ENCODE data around the gene PPM1J. TPM values are rescaled to one million over a fixed set of nuclear protein-coding genes. Genes with fewer than 3 reads are reported as not detected.
"Not testable (repeated sequence)": the region's sequence is repeated elsewhere in the genome, so short reads cannot be mapped to it uniquely, and the experiment has no call there.

PPM1J gene
- total RNA-seq, 2 experiments from 2014 or later = 1.7 to 2.8 TPM

- H3K4me1 Mint-ChIP-seq (ENCODE audit: low read depth) = peaks cover 6% of the 10 kb centered on the region
- no peak for DNase-seq
- H3K27me3 Mint-ChIP-seq = peaks cover 33% of the 10 kb centered on the region
- H3K4me3 Mint-ChIP-seq = no peak overlapping the region
- POLR2A ChIA-PET = no interaction called here
- no peak overlapping the region for H3K27ac Mint-ChIP-seq
- intact Hi-C loops (cut with micrococcal nuclease) = no loop called here
- H3K36me3 Mint-ChIP-seq (ENCODE audit: low read depth) = no peaks in the 10 kb centered on the region
- no peak for TF ChIP-seq CTCF (IDR thresholded peaks at IDR 0.05)
- H3K9me3 Mint-ChIP-seq = no peaks in the 10 kb centered on the region
- CTCF ChIA-PET = interaction anchor here (1.6 kb wide), 1 partner anchor 19 kb away, joined by 5 read pairs; a partner anchor contains a TSS
- ATAC-seq = no peak
Measured at GRCh38 chr1:112737573-112737972, 22.4 kb upstream of the PPM1J start.

GRCh38 chr1:112735752-112736151, 20.6 kb upstream of the PPM1J start:
- H3K27ac Mint-ChIP-seq = no peak overlapping the region
- H3K9me3 Mint-ChIP-seq = no peaks in the 10 kb centered on the region
- peaks cover 21% of the 10 kb centered on the region for H3K27me3 Mint-ChIP-seq
- peaks cover 6% of the 10 kb centered on the region for H3K4me1 Mint-ChIP-seq (ENCODE audit: low read depth)
- H3K4me3 Mint-ChIP-seq = no peak overlapping the region
- peak; percentile 67 for ATAC-seq
- H3K36me3 Mint-ChIP-seq (ENCODE audit: low read depth) = no peaks in the 10 kb centered on the region
- no peak for DNase-seq
- intact Hi-C loops (cut with micrococcal nuclease) = no loop called here
- POLR2A ChIA-PET = no interaction called here
- TF ChIP-seq CTCF (IDR thresholded peaks at IDR 0.05) = no peak
- CTCF ChIA-PET = interaction anchor here (1.1 to 1.3 kb wide), 2 partner anchors 17 to 20 kb away, joined by 3 to 5 read pairs; a partner anchor contains a TSS

GRCh38 chr1:112731451-112731850, 16.3 kb upstream of the PPM1J start:
- H3K27me3 Mint-ChIP-seq = peaks cover 4% of the 10 kb centered on the region
- no peak for TF ChIP-seq CTCF (IDR thresholded peaks at IDR 0.05)
- ChIA-PET CTCF (interaction anchor here (1.1 kb wide), 1 partner anchor 229 kb away, joined by 3 read pairs; no protein-coding TSS in a partner anchor), POLR2A (no interaction called here)
- intact Hi-C loops (cut with micrococcal nuclease) = no loop called here
- H3K27ac Mint-ChIP-seq = no peak overlapping the region
- H3K36me3 Mint-ChIP-seq (ENCODE audit: low read depth) = no peaks in the 10 kb centered on the region
- H3K4me1 Mint-ChIP-seq (ENCODE audit: low read depth) = peaks cover 5% of the 10 kb centered on the region
- H3K9me3 Mint-ChIP-seq = no peaks in the 10 kb centered on the region
- no peak for DNase-seq
- no peak overlapping the region for H3K4me3 Mint-ChIP-seq
- ATAC-seq = no peak

GRCh38 chr1:112729909-112730308, 14.8 kb upstream of the PPM1J start:
- no peaks in the 10 kb centered on the region for H3K9me3 Mint-ChIP-seq
- no peak overlapping the region for H3K27ac Mint-ChIP-seq
- intact Hi-C loops (cut with micrococcal nuclease) = no loop called here
- H3K4me3 Mint-ChIP-seq = no peak overlapping the region
- TF ChIP-seq CTCF (IDR thresholded peaks at IDR 0.05) = no peak
- no peaks in the 10 kb centered on the region for H3K4me1 Mint-ChIP-seq (ENCODE audit: low read depth)
- ATAC-seq (no peak), DNase-seq (no peak)
- CTCF ChIA-PET = interaction anchor here (1.1 to 2.0 kb wide), 4 partner anchors 9 to 74 kb away, joined by 5 to 8 read pairs (median 6); a partner anchor contains a TSS
- H3K27me3 Mint-ChIP-seq = peaks cover 4% of the 10 kb centered on the region
- no peaks in the 10 kb centered on the region for H3K36me3 Mint-ChIP-seq (ENCODE audit: low read depth)
- POLR2A ChIA-PET = no interaction called here

- not testable (repeated sequence) for H3K36me3 Mint-ChIP-seq (ENCODE audit: low read depth)
Measured at GRCh38 chr1:112729011-112729410, 13.9 kb upstream of the PPM1J start.

GRCh38 chr1:112728306-112728971, 13.3 kb upstream of the PPM1J start:
- H3K9me3 Mint-ChIP-seq; intact Hi-C loops (cut with micrococcal nuclease); ATAC-seq; H3K27me3 Mint-ChIP-seq; H3K27ac Mint-ChIP-seq; POLR2A ChIA-PET; H3K36me3 Mint-ChIP-seq (ENCODE audit: low read depth); H3K4me3 Mint-ChIP-seq; DNase-seq; CTCF ChIA-PET; H3K4me1 Mint-ChIP-seq (ENCODE audit: low read depth): not testable (repeated sequence)

More at GRCh38 chr1:112729011-112729410, 13.9 kb upstream of the PPM1J start:
- H3K4me1 Mint-ChIP-seq (ENCODE audit: low read depth); intact Hi-C loops (cut with micrococcal nuclease); ATAC-seq; H3K4me3 Mint-ChIP-seq; H3K27ac Mint-ChIP-seq; H3K9me3 Mint-ChIP-seq; DNase-seq; POLR2A ChIA-PET; H3K27me3 Mint-ChIP-seq: not testable (repeated sequence)
- CTCF ChIA-PET = interaction anchor here (1.1 to 2.0 kb wide), 4 partner anchors 8 to 75 kb away, joined by 5 to 8 read pairs (median 6); a partner anchor contains a TSS
